GM15510 (cell line): Measurements from ENCODE around the gene LIMD2.

Source experiments
- POLR2A ChIP-seq: IDR thresholded peaks from 3 replicates; pipeline ENCODE4 v1.6.1; 2011; ENCODE audit warnings: borderline replicate concordance; ENCODE audit not compliant: insufficient read length; ENCODE audit errors: extremely low read depth

LIMD2 gene

DNA sequence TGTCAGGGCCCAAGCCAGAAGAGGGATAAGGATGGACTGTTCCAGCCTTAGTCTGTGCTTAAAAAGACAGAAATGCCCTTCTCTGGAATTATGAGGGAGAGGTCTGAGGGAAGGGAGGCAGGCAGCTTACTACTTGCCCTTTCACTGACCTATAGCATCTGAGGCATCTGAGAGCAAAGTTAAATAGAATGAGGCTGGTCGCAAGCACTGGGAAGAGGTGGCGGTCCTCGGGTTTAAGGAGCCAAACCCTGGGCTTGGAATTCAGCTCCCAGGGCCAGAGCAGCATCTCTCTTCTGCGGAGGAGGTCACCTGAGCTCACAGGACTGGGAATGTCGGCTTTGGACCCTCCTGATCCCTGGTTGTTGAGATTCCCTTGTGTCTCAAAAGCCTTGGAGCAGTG is 3.1 kb upstream of the LIMD2 start:
- no peak for TF ChIP-seq POLR2A

DNA sequence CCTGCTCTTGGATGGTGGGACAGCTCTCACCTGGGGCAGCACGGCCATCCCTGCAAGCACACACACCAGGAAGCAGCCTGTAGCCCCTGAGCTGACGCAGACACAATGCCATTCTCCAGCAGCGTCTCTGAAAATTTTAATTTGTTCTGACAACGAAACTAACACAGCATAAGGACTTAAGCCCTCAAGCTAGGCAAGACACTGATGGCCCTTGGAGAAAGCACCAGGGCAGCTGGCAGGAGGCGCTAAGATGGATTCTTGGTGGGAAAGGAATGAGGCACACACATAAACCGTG is 2.7 kb upstream of the LIMD2 start:
- TF ChIP-seq POLR2A = no peak

- peak; percentile 12 for TF ChIP-seq POLR2A
These were observed 2.2 kb upstream of the LIMD2 start for GRCh38 chr17:63701868-63702720.

GRCh38 chr17:63701456-63701820 is 1.5 kb upstream of the LIMD2 start:
- no peak for TF ChIP-seq POLR2A

DNA sequence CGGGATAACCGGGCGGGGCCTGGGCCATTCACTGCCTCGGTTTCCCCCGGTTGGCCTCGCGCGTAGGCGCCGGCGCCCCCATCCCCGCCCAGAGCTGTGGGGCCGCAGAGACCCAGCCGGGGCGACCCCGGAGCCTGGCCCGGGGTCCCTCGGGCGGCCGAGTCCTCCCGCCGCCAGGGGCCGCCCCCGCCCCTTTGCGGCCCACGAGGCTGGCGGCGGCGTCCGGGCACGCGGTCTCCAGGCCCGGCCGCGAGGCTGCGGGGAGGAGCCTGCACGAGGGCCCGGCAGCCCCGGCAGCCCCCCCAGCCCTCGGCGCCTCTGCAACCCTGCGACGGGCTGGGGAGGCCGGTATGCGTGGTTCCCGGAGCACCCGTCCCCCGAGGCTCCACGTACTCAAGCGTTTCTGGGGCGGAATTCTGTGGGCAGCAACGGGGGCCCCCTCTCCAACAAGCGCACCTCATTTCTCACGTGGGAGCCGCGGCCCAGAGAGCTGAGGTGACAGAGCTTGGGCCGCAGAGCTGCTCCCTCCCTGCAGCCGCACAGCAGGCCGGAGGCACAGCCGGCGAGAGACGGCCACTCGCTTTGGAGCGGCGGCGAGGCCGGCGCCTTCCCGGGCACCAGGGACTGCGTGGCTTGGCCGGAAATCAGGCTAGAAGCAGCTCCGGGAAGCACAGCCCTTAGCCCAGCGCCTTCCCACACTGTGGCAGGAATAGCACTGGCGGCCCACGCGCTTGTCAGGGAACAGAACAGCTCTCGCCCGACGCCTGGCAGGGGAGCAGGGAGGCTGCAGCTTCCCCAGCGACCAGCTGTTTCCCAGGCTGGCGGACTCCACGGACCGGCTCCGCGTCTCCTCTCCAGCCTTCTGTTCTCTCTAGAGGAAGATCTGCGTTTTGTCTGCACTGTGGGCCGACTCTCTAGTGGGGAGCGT is 867 bp upstream of the LIMD2 start:
- peak; percentile 46 for TF ChIP-seq POLR2A

GRCh38 chr17:63698886-63699637 is 863 bp downstream of the LIMD2 start:
- peak; percentile 50 for TF ChIP-seq POLR2A

- TF ChIP-seq POLR2A = no peak
These were observed 1.5 kb downstream of the LIMD2 start for GRCh38 chr17:63698381-63698885.

DNA sequence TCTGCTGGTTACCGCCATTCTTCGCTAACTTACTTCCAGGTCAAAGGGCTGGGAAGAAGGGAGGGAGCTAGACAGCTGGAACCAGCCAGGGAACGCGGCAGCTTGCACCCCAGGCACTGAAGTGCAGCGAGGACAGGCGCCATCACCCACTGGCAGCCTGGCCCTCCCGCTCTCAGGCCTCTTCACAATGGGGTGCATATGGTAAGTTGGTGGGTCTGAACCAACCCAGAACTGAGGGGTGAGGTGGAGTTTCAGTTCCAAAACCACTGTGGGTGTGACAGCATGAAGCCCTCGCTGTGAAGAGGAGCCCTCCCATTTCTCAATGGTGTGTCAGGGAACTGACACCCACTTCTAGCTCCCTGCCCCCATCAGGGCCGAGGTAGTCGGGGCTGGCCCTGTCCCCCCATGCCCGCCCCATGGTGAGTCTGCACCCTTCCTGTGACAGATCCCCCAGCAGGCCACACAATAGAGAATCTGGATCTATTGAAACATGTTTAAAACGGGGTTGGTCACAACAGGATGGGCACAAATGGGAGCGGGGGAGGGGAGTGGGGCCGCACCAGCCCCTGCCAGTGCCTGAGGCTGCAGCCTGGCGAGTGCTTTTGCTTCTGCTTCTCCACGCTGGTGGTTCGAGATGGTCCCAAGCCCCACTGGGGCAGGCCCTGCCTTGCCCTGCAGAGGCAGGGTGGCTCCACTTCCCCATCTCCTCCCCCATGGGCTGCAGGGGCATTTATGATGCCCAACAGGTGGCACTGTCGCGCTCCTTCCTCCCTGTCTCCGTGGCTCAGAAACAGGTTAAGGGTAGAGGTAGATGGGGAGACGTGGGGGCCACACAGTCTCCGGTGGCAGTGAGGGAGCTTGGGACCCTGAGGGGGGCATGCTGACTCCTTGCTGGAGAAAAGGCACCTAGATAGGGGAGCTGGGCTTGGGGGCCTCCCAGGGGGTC is 2.3 kb downstream of the LIMD2 start:
- TF ChIP-seq POLR2A = peak; percentile 63

GRCh38 chr17:63696381-63696961 is 3.5 kb downstream of the LIMD2 start:
- peak; percentile 15 for TF ChIP-seq POLR2A

GRCh38 chr17:63695889-63696288 is 4.0 kb downstream of the LIMD2 start:
- peak; percentile 28 for TF ChIP-seq POLR2A

GRCh38 chr17:63694950-63695773 is 4.8 kb downstream of the LIMD2 start:
- peak; percentile 13 for TF ChIP-seq POLR2A

DNA sequence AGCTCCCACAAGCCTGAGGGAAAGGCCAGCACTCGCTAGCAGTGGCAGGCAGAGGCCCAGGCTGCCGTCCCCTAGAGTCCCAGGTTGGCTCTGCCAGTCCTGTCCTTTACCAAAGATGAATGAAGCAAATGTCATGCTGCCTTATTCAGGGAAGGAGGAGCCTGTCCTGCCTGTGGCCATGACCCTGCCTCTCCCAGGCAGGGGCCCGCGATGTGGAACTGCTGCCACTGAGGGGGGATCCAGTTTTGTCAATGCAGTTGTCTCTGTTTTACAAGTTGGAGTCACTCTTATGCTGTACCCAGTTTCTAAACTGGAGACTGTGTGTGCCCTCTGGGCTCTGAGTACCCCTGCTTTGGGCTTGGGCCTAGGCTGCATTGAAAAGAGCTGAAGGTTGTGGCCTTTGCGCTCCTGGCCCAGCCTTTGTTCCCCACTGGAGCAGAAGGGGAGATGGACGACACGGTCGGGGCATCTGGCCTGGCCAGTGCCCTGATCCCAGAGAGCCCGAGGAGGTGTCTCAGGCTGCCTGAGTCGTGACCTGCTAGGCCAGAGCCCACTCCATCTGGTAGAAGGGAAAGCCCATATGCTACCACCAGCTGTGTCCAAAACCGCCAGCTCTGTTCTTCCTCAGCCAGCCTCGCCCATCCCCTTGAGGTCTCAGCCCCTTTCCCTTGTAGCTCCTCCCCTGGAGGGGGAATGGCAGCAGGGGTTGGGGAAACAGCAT is 5.5 kb downstream of the LIMD2 start:
- peak; percentile 28 for TF ChIP-seq POLR2A

DNA sequence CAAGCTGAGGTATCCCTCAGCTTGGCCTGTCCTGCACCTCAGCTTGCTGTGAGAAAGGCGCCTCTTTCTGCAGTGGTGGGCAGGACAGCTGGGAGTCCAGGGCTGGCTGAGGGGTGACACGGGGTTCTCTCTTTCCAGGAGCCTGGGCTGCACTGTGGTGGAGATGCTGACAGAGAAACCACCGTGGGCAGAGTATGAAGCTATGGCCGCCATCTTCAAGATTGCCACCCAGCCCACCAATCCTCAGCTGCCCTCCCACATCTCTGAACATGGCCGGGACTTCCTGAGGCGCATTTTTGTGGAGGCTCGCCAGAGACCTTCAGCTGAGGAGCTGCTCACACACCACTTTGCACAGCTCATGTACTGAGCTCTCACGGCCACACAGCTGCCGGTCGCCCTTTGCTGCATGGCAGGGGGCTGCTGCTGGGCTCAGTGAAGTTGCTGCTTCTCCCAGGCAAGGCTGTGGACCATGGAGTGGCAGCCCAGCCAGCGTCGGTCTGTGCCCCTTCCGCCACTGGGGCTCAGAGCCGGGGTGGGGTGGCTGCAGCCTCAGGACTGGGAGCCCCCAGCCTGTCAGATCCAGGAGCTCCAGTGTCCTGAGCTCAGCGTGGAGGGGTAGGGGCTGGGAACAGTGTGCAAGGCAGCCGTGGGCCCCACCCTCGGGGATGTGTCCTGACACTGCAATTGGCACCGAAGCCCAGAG is 6.4 kb downstream of the LIMD2 start:
- no peak for TF ChIP-seq POLR2A
